ENCODE measurements around the gene MOSMO.

Gene MOSMO

DNA sequence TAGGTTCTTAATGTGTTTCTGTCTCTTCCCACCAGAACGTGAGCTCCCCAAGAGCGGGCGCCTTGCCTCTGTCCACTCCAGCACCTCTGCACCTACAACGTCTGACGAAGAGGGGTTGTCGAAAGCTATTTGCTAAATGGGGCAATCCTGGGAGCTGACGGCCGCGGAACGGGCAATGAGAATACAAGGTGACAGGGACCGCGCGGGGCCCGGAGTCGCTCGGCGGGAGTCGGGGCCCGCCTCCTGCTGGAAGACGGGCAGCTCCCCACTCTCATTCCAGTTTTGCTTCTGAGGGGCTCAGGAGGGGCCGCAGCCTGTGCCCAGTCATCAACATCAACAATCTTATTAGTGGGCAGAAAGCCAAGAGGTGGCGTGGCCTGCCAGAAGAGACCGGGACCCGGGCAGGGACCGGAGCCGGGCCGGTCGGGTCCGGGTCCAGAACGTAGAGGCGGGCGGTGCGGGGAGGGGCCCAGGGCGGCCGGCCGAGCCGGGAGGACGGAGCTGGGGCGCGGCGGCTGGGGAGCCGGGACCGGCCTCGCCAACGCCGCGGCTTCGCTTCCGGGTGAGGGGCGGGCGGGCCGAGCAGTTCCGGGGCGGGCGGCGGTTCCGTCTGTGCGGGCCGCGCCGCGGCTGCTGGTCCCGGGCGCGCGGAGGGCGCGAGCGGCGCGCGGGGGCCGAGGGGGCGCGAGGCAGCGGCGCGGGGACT, at the start of gene MOSMO:
MOSMO (plus strand) TSS at position 603 of the 706 bp plus-strand sequence. CDS start 191 bp downstream, outside the sequence.
- Histone ChIP-seq H3K9me3 (no peaks in the 10 kb centered on the region), H4K20me1 (peaks cover 43% of the 10 kb centered on the region), H3K4me1 (peaks cover 21% of the 10 kb centered on the region), H3K4me3 (peak within 1 kb of the TSS; percentile 86), H3K27ac (peak within 1 kb of the TSS; percentile 77), H3K27me3 (no peaks in the 10 kb centered on the region), H3K9ac (peak within 1 kb of the TSS; percentile 86), H3K36me3 (no peaks in the 10 kb centered on the region), H3K4me2 (peak within 1 kb of the TSS; percentile 99)
- TF ChIP-seq Cebpa-rat (IDR thresholded peaks at IDR 0.05) = no peak

DNA sequence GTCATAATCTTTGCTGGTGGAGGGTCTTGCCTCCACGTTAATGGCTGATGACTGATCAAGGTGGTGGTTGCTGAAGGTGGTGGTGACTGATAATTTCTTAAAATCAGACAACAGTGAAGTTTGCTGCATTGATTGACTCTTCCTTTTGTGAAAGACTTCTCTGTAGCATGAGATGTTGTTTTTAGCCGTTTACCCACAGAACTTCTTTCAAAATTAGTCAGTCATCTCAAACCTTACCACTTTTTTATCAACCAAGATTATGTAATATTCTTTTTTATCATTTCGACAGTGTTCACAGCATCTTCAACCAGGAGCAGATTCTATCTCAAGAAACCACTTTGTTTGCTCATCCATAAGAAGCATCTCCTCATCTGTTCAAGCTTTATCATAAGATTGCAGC, 48.9 kb upstream of the MOSMO start:
- H3K27ac ChIP-seq = no peak overlapping the region
- no peak overlapping the region for H3K4me3 ChIP-seq
- H3K4me1 ChIP-seq = peaks cover 13% of the 10 kb centered on the region
- no peak overlapping the region for H3K4me2 ChIP-seq
- no peak for TF ChIP-seq Cebpa-rat (IDR thresholded peaks at IDR 0.05)
- peaks cover 83% of the 10 kb centered on the region for H3K36me3 ChIP-seq
- no peaks in the 10 kb centered on the region for H3K9me3 ChIP-seq
- no peak overlapping the region for H3K9ac ChIP-seq
- H3K27me3 ChIP-seq = no peaks in the 10 kb centered on the region
- peaks cover 38% of the 10 kb centered on the region for H4K20me1 ChIP-seq

DNA sequence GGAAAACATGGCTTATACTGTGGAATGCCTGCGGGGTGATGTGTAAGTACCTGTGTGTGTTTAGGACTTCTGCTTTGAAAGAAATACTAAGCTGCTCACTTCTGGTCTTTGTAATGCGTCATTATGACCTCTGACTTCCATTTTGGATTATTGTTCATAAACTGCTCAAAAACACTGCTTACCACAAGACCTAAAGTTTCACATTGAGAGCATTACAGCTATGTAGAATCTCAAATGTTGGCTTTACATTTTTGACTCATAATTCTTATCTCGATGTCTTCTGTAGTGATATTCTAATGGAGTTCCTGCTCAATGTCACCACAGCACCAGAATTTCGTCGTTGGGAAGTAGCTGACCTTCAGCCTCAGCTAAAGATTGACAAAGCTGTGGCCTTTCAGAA, 45.4 kb upstream of the MOSMO start:
- no peak overlapping the region for H3K9ac ChIP-seq
- no peak overlapping the region for H3K4me2 ChIP-seq
- no peak overlapping the region for H3K27ac ChIP-seq
- H4K20me1 ChIP-seq = peaks cover 21% of the 10 kb centered on the region
- H3K4me3 ChIP-seq = no peak overlapping the region
- H3K27me3 ChIP-seq = no peaks in the 10 kb centered on the region
- H3K9me3 ChIP-seq = no peaks in the 10 kb centered on the region
- H3K4me1 ChIP-seq = no peaks in the 10 kb centered on the region
- TF ChIP-seq Cebpa-rat (IDR thresholded peaks at IDR 0.05) = no peak
- peaks cover 93% of the 10 kb centered on the region for H3K36me3 ChIP-seq

DNA sequence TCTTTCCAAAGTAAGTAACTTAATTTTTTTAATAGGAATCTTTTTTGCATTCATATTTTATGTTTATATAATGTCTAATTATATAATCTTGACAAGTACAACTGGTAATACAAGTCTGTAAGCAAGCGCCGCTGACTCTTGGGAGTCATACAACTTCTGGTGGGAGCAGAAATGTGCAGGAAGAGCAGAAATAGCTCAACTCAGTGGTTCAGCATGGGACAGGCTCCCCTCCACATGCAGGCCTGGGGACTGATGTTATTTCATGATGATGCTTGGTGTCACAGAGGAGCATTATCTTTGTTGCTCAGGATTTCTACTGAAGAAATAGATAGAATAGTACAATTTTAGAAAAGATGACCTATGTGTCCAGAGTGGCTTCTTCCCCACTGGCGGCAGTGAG, 44.0 kb upstream of the MOSMO start:
- H3K4me1 ChIP-seq = no peaks in the 10 kb centered on the region
- peaks cover 93% of the 10 kb centered on the region for H3K36me3 ChIP-seq
- TF ChIP-seq Cebpa-rat (IDR thresholded peaks at IDR 0.05) = no peak
- H3K4me2 ChIP-seq = no peak overlapping the region
- no peak overlapping the region for H3K9ac ChIP-seq
- peaks cover 25% of the 10 kb centered on the region; the same call in 1 of the 2 replicates for H4K20me1 ChIP-seq
- no peaks in the 10 kb centered on the region for H3K9me3 ChIP-seq
- no peaks in the 10 kb centered on the region for H3K27me3 ChIP-seq
- H3K4me3 ChIP-seq = no peak overlapping the region
- H3K27ac ChIP-seq = no peak overlapping the region

DNA sequence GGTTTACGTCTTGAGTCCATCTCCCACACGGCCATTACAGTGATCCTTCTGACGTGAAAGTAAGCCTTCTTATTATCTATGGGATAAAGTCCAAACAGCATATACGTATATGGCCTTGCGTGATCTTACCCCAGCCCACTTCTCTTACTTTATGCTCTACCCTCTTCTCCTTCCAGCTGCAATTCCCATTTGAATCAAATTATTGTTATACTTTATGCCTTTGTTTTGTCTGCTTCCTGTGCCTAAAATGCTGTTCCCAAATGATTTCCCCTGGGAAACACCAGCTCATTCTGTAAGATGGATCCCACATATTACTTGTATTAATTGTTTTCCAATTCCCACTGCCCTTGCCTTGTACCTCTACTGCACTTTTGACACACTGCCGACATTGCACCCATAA, 43.6 kb upstream of the MOSMO start:
- no peak for TF ChIP-seq Cebpa-rat (IDR thresholded peaks at IDR 0.05)
- H4K20me1 ChIP-seq = peaks cover 25% of the 10 kb centered on the region; the same call in 1 of the 2 replicates
- no peak overlapping the region for H3K4me3 ChIP-seq
- peaks cover 93% of the 10 kb centered on the region for H3K36me3 ChIP-seq
- H3K9ac ChIP-seq = no peak overlapping the region
- no peaks in the 10 kb centered on the region for H3K27me3 ChIP-seq
- no peak overlapping the region for H3K4me2 ChIP-seq
- H3K9me3 ChIP-seq = no peaks in the 10 kb centered on the region
- no peaks in the 10 kb centered on the region for H3K4me1 ChIP-seq
- H3K27ac ChIP-seq = no peak overlapping the region

DNA sequence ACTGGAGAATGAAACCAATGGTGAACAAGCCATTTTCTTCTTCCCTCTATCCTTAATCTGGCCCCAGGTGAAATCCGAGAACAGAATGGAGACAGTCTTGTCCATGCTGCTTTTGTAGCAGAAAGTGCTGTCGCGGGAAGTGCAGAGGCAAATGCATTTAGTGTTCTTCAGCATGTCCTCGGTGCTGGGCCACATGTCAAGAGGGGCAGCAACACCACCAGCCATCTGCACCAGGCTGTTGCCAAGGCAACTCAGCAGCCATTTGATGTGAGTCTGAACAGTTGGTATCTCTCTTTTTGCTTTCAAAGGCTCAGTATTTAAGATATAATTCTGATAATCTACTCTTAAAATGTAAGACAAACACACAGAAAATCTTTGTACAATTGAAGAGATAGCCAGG, 36.1 kb upstream of the MOSMO start:
- Histone ChIP-seq H3K36me3 (peaks cover 99% of the 10 kb centered on the region), H3K4me1 (no peaks in the 10 kb centered on the region), H3K27ac (no peak overlapping the region), H3K4me3 (no peak overlapping the region), H3K27me3 (no peaks in the 10 kb centered on the region), H4K20me1 (peaks cover 38% of the 10 kb centered on the region), H3K9me3 (no peaks in the 10 kb centered on the region), H3K9ac (no peak overlapping the region), H3K4me2 (no peak overlapping the region)
- TF ChIP-seq Cebpa-rat (IDR thresholded peaks at IDR 0.05) = no peak

DNA sequence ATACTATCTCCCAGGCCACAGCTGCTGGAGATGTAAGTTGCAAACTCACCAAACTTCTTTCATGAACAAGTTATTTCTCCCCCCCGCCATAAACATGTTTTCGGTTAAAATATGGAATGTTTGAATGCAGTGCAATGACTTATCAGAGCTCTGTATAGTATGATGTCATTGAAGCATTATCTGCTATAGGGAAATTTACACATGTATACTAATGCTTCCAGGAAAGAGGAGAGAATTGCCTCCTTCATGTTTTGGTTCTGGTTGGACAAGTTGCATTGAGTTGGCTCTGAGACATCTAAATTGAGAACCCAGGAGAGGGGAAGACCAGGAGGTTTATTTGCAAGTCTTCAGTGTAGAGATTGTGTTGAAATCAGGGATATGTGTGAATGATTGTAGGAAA, 34.0 kb upstream of the MOSMO start:
- TF ChIP-seq Cebpa-rat (IDR thresholded peaks at IDR 0.05) = no peak
- Histone ChIP-seq H3K9me3 (no peaks in the 10 kb centered on the region), H3K4me2 (no peak overlapping the region), H3K4me3 (no peak overlapping the region), H3K27ac (no peak overlapping the region), H4K20me1 (peaks cover 24% of the 10 kb centered on the region), H3K27me3 (no peaks in the 10 kb centered on the region), H3K36me3 (peaks cover 99% of the 10 kb centered on the region), H3K4me1 (no peaks in the 10 kb centered on the region), H3K9ac (no peak overlapping the region)

DNA sequence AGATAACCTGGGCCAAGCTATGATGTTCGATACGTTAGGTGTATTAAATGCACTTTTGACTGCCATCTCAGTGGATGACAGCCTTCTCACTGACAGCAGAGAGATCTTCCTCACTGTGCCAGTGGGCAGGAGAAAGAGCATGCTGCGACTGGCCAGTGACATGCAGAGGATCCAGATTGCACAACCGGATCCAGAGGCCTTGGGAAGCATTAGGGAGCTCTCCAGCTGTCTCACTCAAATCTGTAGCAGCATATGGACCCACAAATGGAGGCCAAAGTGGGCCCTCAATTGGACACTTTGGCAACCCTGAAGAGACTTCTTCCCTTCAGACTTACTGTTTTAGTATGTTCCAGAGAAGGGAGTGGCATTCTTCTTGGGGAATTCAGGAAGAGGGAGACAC, 27.9 kb upstream of the MOSMO start:
- no peak overlapping the region for H3K4me3 ChIP-seq
- H3K36me3 ChIP-seq = peaks cover 98% of the 10 kb centered on the region
- H4K20me1 ChIP-seq = peaks cover 17% of the 10 kb centered on the region
- TF ChIP-seq Cebpa-rat (IDR thresholded peaks at IDR 0.05) = no peak
- no peaks in the 10 kb centered on the region for H3K27me3 ChIP-seq
- no peak overlapping the region for H3K27ac ChIP-seq
- H3K4me2 ChIP-seq = no peak overlapping the region
- no peaks in the 10 kb centered on the region for H3K4me1 ChIP-seq
- H3K9ac ChIP-seq = no peak overlapping the region
- no peaks in the 10 kb centered on the region for H3K9me3 ChIP-seq

DNA sequence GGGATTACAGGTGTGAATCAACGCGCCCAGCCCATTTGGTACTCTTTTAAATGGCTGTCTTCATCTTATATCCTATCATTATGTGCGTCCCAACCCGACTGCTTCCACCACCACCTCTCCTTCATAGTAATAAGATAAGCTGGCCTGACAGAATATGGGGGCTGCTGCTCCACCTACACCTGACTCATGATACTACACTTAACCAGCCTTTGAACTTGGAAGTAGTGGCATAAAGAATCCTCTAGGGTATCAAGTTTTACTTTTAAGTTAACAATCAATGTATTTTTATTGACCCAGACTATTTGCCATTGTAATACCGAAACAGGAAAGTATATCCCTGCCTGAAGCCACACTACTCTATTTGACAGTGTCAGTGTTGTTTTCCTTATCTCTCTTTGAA, 25.8 kb upstream of the MOSMO start:
- Histone ChIP-seq H3K4me2 (no peak overlapping the region), H3K9ac (no peak overlapping the region), H3K27me3 (no peaks in the 10 kb centered on the region), H4K20me1 (peaks cover 9% of the 10 kb centered on the region; the same call in 1 of the 2 replicates), H3K36me3 (peaks cover 97% of the 10 kb centered on the region), H3K4me3 (no peak overlapping the region), H3K27ac (no peak overlapping the region), H3K9me3 (no peaks in the 10 kb centered on the region), H3K4me1 (no peaks in the 10 kb centered on the region)
- TF ChIP-seq Cebpa-rat (IDR thresholded peaks at IDR 0.05) = no peak

DNA sequence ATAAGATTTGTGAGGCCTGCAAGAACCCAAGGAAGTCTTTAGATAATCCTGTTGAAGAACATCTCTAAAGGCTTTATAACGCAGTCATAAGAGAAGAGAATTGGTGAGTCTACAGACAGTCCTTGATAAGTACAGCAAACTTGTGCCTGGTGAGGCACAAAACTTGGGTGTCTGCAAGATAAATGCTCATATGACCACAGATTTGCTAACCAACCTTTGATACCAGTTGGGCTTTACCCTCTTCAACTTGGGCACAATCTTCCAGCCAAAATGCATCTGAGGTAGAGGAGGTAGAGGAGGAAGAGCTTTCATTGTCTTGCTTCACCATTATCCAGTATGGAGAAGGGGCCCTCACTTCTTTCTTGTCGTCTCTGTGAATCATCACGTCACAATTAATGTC, 23.8 kb upstream of the MOSMO start:
- Histone ChIP-seq H3K4me2 (no peak overlapping the region), H3K9ac (no peak overlapping the region), H3K27me3 (no peaks in the 10 kb centered on the region), H3K9me3 (no peaks in the 10 kb centered on the region), H3K4me3 (no peak overlapping the region), H3K27ac (no peak overlapping the region), H3K4me1 (peaks cover 3% of the 10 kb centered on the region; the same call in 1 of the 2 replicates), H4K20me1 (peaks cover 9% of the 10 kb centered on the region; the same call in 1 of the 2 replicates), H3K36me3 (peaks cover 78% of the 10 kb centered on the region)
- TF ChIP-seq Cebpa-rat (IDR thresholded peaks at IDR 0.05) = no peak

Measured in BLaER1 (cell line).